GM12891 (cell line): ENCODE data around the gene VTA1.

Source experiments
- POLR2A ChIP-seq: IDR thresholded peaks from 2 replicates; pipeline ENCODE4 v1.6.1; 2011; ENCODE audit warnings: low read depth, low read length, control low read depth
- POLR2AphosphoS5 ChIP-seq: IDR thresholded peaks from 2 replicates; pipeline ENCODE4 v1.6.1; 2011; ENCODE audit warnings: low read depth, low read length, control low read depth
- TAF1 ChIP-seq: IDR thresholded peaks from 2 replicates; pipeline ENCODE4 v1.6.1; 2011; ENCODE audit warnings: low read depth, low read length, control low read depth

DNA sequence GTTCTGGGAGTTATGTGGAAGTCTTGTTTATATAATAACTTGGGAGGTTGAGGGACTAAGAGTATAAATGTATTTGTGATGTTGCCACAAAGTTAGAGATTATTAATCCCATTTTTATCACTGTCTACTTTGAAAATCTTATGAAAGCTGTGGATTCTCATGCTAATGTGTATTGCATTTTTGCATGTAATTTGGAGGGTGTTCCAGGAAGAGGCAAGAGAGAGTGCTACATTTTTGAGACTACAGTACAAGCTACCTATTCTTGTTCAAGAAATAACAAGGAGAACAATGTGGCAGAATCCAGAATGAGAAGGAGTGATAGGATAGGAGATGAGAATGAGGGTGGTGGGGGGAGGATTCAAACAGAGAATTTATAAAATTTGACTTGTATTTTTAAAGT, 34.9 kb downstream of the VTA1 start:
- TF ChIP-seq POLR2A: no peak
- TF ChIP-seq POLR2AphosphoS5: no peak
- TF ChIP-seq TAF1: no peak
